ENCODE results near the gene ARFRP1.

DNA sequence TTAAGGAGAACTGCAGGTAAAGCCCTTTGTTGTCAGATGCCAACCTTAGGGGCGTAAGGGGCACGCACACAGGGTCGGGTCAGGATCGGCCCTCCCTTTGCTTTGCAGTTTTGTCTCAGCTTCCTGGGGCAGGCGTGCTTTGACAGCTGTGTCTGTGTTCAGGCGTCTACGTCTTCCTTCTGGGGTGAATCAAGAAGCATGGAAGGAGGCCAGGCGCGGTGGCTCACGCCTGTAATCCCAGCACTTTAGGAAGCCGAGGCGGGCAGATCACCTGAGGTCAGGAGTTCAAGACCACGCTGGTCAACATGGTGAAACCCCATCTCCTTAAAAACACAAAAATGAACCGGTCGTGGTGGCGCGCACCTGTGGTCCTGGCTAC is 1.4 kb upstream of the ARFRP1 start:
- TF ChIP-seq YY1 (IDR thresholded peaks at IDR 0.05; ENCODE audit: insufficient read depth, insufficient read length) (no peak), ZNF274 (IDR thresholded peaks at IDR 0.05; ENCODE audit: low read depth, low read length) (no peak), SUZ12 (IDR thresholded peaks at IDR 0.05; ENCODE audit: extremely low read depth, insufficient read depth, insufficient read length) (no peak)
